GM19455 (cell line): ENCODE measurements around the gene CUBN.

Experiments
- ATAC-seq: cut with Tn5 transposase; IDR thresholded peaks from one replicate; pipeline ENCODE4 v1.9.1; 2021; ENCODE audit not compliant: unreplicated experiment

CUBN gene

GRCh38 chr10:16954280-16955030, 175.2 kb downstream of the CUBN start:
- ATAC-seq = no peak

- no peak for ATAC-seq
These were observed 176.3 kb downstream of the CUBN start for GRCh38 chr10:16953270-16953669.

- no peak for ATAC-seq
These were observed 177.0 kb downstream of the CUBN start for GRCh38 chr10:16952610-16953009.

GRCh38 chr10:16952080-16952479, 177.5 kb downstream of the CUBN start:
- ATAC-seq = no peak

GRCh38 chr10:16950656-16951601, 178.7 kb downstream of the CUBN start:
- no peak for ATAC-seq

GRCh38 chr10:16949816-16950215, 179.8 kb downstream of the CUBN start:
- ATAC-seq = no peak

GRCh38 chr10:16948361-16948760, 181.2 kb downstream of the CUBN start:
- no peak for ATAC-seq

GRCh38 chr10:16947069-16947468, 182.5 kb downstream of the CUBN start:
- ATAC-seq = no peak

GRCh38 chr10:16945593-16945992, 184.0 kb downstream of the CUBN start:
- ATAC-seq = no peak

GRCh38 chr10:16944986-16945385, 184.6 kb downstream of the CUBN start:
- no peak for ATAC-seq

GRCh38 chr10:16944402-16944801, 185.2 kb downstream of the CUBN start:
- ATAC-seq = no peak

GRCh38 chr10:16943295-16944285, 186.0 kb downstream of the CUBN start:
- ATAC-seq = no peak

- no peak for ATAC-seq
These were observed 187.1 kb downstream of the CUBN start for GRCh38 chr10:16942381-16943078.

- ATAC-seq = no peak
These were observed 187.7 kb downstream of the CUBN start for GRCh38 chr10:16941870-16942269.

GRCh38 chr10:16941067-16941466, 188.5 kb downstream of the CUBN start:
- ATAC-seq = no peak

- no peak for ATAC-seq
These were observed 190.7 kb downstream of the CUBN start for GRCh38 chr10:16938952-16939351.

GRCh38 chr10:16934461-16934860, 195.2 kb downstream of the CUBN start:
- ATAC-seq = no peak

GRCh38 chr10:16933783-16934182, 195.8 kb downstream of the CUBN start:
- ATAC-seq = no peak

- no peak for ATAC-seq
These were observed 197.7 kb downstream of the CUBN start for GRCh38 chr10:16931930-16932329.

GRCh38 chr10:16930540-16930939, 199.1 kb downstream of the CUBN start:
- no peak for ATAC-seq
